ENCODE results near the gene FLCN. TPM values are rescaled to one million over a fixed set of nuclear protein-coding genes. Genes with fewer than 3 reads are reported as not detected.
"Not testable (repeated sequence)": the region's sequence is repeated elsewhere in the genome, so short reads cannot be mapped to it uniquely, and the experiment has no call there.

The FLCN gene
- total RNA-seq = 10 to 100 TPM; 34.2 to 36.7 TPM

- Histone ChIP-seq H3K4me3 (peak within 1 kb of the TSS; percentile 90), H3K36me3 (no peaks in the 10 kb centered on the region), H3K9ac (ENCODE audit: low read depth in 2 of 2, low read length in 2 of 2) (peak within 1 kb of the TSS; percentile 95 to 96), H3K27ac (peak within 1 kb of the TSS; percentile 78), H3K27me3 (no peaks in the 10 kb centered on the region), H3K9me3 (no peaks in the 10 kb centered on the region), H3K4me1 (no peaks in the 10 kb centered on the region)
- intact Hi-C loops (cut with DNase I) = no loop called here
- peak; percentile 91 for DNase-seq
- no peak for TF ChIP-seq CTCF (IDR thresholded peaks at IDR 0.05)
Observed at GRCh38 chr17:17237026-17237799, at the start of gene FLCN. FLCN (minus strand) TSS chr17:17237168; CDS start chr17:17228137, 9,031 bp downstream.

GRCh38 chr17:17285951-17286350, 49.0 kb upstream of the FLCN start:
- no peak overlapping the region for H3K9ac ChIP-seq (ENCODE audit: low read depth in 2 of 2, low read length in 2 of 2)

GRCh38 chr17:17280613-17281549, 43.9 kb upstream of the FLCN start, which contains the start of gene COPS3:
COPS3 (minus strand) TSS chr17:17281246; CDS start chr17:17281186, 60 bp downstream.
- Histone ChIP-seq H3K9ac (ENCODE audit: low read depth in 2 of 2, low read length in 2 of 2) (peak within 1 kb of the TSS; percentile 78 to 84), H3K9me3 (no peaks in the 10 kb centered on the region), H3K27ac (peak within 1 kb of the TSS; percentile 98), H3K4me1 (peaks cover 12% of the 10 kb centered on the region), H3K36me3 (no peaks in the 10 kb centered on the region), H3K27me3 (no peaks in the 10 kb centered on the region), H3K4me3 (peak within 1 kb of the TSS; percentile 100)
- TF ChIP-seq CTCF (IDR thresholded peaks at IDR 0.05) = no peak
- intact Hi-C loops (cut with DNase I) = no loop called here
- peak; percentile 98 for DNase-seq

More at GRCh38 chr17:17285951-17286350, 49.0 kb upstream of the FLCN start:
- H3K27ac ChIP-seq = no peak overlapping the region
- no peaks in the 10 kb centered on the region for H3K9me3 ChIP-seq
- DNase-seq = no peak
- no peaks in the 10 kb centered on the region for H3K4me1 ChIP-seq
- no peak overlapping the region for H3K4me3 ChIP-seq
- H3K27me3 ChIP-seq = no peaks in the 10 kb centered on the region
- intact Hi-C loops (cut with DNase I) = no loop called here
- no peak for TF ChIP-seq CTCF (IDR thresholded peaks at IDR 0.05)
- H3K36me3 ChIP-seq = no peaks in the 10 kb centered on the region

GRCh38 chr17:17279316-17279715, 42.3 kb upstream of the FLCN start:
- Histone ChIP-seq H3K4me3 (no peak overlapping the region), H3K4me1 (peaks cover 12% of the 10 kb centered on the region), H3K9ac (ENCODE audit: low read depth in 2 of 2, low read length in 2 of 2) (no peak overlapping the region), H3K9me3 (no peaks in the 10 kb centered on the region), H3K36me3 (no peaks in the 10 kb centered on the region), H3K27me3 (no peaks in the 10 kb centered on the region), H3K27ac (no peak overlapping the region)
- no peak for DNase-seq
- TF ChIP-seq CTCF (IDR thresholded peaks at IDR 0.05) = no peak
- intact Hi-C loops (cut with DNase I) = no loop called here

GRCh38 chr17:17277431-17277830, 40.5 kb upstream of the FLCN start:
- H3K9me3 ChIP-seq; H3K27ac ChIP-seq; H3K36me3 ChIP-seq; intact Hi-C loops (cut with DNase I); H3K9ac ChIP-seq (ENCODE audit: low read depth in 2 of 2, low read length in 2 of 2); H3K27me3 ChIP-seq; DNase-seq; H3K4me3 ChIP-seq: not testable (repeated sequence)
- peaks cover 12% of the 10 kb centered on the region for H3K4me1 ChIP-seq
